ENCODE data around the gene ANKMY1.

GRCh38 chr2:240568678-240569522 lies 11.1 kb upstream of the ANKMY1 start:
- no peak for TF ChIP-seq CTCF (IDR thresholded peaks at IDR 0.05)
- TF ChIP-seq POLR2A (IDR thresholded peaks at IDR 0.05) = peak in 1 of 2 donors; percentile 26
